HG03095 (cell line): Measurements from ENCODE around the gene OIT3.

Experiments used
- ATAC-seq: cut with Tn5 transposase; IDR thresholded peaks from one replicate; pipeline ENCODE4 v1.9.1; 2021; ENCODE audit warnings: moderate library complexity; ENCODE audit not compliant: unreplicated experiment

Gene OIT3

DNA sequence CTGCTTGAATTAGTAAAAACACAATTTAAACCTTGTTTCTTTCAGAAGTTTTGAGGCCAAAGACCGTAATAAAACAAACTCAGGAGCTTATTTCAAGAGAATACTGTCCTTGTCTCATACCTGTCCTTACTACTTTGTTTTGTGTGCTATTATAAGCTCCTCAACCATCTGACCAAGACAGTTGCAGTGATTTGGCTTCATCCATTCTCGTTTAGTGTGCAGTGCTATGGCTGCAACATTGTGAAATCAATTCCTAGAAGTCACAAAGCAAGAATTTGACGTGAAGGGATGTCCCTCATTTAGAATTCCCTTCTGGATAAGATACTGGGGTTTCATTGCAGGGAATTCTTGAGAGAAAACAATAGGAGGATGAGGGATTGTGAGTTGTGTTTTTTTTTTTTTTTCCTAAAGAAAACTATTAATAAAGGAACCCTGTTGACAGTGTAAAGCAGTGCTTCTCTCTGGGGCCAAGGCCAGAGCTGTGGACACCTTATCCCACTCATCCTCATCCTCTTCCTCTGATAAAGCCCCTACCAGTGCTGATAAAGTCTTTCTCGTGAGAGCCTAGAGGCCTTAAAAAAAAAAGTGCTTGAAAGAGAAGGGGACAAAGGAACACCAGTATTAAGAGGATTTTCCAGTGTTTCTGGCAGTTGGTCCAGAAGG, at the start of gene OIT3:
Gene OIT3 (plus strand): TSS at position 604 of the 663 bp plus-strand sequence. CDS start 60 bp downstream, outside the sequence.
- no peak for ATAC-seq

DNA sequence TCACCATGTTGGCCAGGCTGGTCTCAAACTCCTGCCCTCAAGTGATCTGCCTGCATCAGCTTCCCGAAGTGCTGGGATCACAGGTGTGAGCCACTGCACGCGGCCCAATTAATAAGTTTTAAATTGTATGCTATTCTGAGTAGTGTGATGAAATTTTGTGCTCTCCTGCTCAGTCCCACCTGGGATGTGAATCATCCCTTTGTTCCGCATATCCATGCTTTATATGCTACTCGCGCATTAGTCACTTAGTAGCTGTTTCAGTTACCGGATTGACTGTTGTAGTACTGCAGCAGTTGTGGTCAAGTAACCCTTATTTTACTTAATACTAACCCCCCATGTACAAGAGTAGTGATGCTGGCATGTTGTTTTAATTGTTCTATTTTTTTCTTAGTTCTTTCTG, 47.3 kb upstream of the OIT3 start:
- ATAC-seq: no peak

DNA sequence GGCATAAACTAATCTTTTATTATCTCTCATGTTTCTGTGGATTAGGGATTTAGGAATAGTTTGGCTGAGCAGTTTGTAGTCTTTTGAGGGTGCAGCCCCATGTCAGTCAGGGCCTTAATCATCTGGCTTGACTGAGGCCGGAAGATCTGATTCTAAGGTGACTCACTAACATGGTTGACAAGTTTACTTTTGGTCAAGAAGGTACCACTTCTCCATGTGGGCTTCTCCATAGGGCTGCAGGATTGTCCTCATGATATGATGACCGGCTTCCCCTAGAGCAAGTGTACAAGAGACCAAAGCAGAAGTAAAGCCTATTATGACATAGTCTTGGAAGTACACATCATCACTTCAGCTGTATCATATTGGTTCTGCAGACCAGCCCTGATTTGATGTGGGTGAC, 45.9 kb upstream of the OIT3 start:
- no peak for ATAC-seq

DNA sequence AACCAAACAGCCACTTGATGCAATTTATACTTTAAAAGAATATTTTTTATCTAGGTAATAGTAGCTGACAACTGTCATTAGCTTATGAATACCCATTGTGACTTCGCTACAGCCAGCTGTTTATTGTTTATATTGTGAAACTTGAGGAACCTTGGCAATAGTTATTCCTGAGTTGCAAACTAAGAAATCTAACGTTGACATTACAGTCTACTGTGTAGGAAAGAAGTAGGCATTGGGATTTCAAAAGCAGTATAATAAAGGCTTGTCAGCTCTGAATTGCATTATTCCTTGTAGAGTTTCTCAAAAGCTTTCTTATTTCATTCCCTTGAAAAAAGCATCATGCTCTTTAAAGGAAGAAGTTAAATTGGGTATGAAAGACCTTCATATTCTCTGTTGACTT, 42.7 kb upstream of the OIT3 start:
- ATAC-seq: no peak

DNA sequence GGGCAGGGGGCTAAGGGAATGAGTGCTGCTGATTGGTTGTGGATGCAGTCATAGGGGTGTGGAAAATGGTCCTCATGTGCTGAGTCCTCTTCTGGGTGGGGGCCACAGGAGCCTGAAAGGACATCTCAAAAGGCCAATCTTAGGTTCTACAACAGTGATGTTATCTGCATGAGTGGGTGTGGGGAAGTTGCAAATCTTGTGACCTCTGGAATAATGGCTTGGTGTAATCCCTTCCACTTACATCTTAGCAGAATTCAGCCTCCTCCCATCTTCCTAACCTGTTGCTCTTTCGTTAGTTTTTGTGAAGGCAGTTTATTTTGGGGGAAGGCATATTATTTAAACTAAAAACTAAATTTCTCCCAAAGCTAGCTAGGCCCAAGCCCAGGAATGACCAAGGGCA, 42.0 kb upstream of the OIT3 start:
- no peak for ATAC-seq

DNA sequence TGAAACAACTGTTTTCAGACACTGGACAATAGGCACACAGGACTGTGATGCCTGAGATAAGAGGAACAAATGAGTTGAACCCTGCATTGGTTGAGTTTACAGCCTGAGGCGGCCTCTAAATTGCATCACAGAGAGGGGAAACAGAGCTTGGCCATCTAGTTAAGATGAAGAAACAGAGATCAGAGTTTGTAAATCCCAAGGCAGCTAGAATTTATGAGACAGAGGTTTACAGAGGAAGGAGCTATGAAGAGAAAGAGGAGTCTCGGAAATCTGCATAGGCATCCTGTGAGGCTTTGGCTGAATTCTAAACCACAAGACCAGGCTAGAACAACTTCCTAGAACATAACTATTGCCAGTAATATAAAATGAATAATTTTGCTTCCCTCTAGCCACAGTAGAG, 41.0 kb upstream of the OIT3 start:
- ATAC-seq: no peak

GRCh38 chr10:72855129-72855528, 38.4 kb upstream of the OIT3 start:
- no peak for ATAC-seq

GRCh38 chr10:72855790-72856189, 37.7 kb upstream of the OIT3 start:
- ATAC-seq: no peak

GRCh38 chr10:72858067-72858466, 35.5 kb upstream of the OIT3 start:
- ATAC-seq: no peak

DNA sequence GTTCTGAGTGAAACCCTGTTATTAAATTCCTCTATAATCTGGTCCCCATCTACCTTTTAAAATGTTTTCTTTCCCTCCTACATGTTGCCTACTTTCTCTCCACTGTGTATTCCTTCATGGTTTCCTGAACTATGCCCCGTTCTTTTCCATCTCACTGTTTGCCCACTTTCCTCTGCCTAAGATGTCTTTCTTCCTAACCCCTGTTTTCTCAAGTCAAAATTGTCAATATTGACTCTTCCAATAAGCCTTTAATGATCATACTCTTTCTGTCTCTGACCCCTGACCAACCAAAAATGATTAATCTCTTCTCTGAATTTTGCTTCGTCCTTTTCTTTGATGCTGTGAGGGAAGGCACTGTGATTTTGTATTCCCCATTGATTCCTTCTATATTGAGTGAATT, 30.6 kb upstream of the OIT3 start:
- ATAC-seq: no peak

- ATAC-seq: no peak
Measured at GRCh38 chr10:72875250-72876055, 18.1 kb upstream of the OIT3 start.

GRCh38 chr10:72879245-72879644, 14.3 kb upstream of the OIT3 start:
- no peak for ATAC-seq

DNA sequence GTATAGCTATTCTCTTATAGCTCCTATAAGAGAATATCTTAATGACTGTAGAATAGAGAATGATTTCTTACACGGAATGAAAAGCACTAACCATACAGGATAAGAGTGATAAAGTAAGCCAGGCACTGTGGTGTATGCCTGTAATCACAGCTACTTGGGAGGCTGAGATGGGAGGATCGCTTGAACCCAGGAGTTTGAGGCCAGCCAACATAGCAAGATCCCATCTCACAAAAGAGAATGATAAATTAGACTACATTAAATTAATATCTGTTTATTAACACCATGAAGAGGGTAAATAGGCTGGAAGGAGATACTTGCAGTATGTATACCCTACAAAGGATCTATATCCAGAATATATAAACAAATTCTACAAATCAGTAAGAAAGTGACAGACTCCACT, 12.2 kb upstream of the OIT3 start:
- ATAC-seq: no peak

DNA sequence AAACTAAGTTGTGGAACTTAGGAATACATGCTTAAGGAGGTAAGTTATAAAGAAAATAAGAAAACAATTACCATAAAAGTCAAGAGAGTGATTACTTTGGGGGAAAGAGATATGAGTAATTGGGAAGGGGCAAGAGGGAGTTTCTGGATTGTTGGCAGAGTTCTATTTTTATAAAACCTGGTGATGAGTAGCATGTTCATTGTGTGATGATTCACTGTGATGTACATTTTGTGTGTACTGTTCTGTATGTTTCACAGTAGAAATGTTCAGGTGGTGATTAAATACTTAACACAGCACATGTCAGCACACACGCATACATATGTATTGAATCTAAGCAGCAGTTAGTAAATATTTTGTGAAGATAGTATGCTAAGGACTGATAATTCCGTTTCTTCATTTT, 9.7 kb upstream of the OIT3 start:
- ATAC-seq: no peak

DNA sequence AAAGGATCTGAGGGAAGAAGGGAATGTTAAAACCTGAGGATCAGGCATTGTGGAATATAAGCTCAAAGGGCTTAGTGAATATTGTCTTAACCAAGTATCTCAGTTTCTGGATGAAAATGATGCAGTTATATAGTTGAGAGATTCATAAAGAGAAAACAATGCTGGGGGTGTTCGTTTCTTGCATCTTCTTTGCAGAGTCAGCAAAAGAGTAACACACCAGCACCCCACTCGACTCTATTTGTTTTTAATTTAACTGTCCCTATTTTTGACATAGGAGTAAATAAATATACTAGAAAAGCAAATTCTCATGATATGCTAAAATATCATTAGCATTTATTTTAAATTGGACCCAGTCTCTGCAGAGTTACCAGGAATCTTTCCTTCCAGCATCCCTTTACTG, 7.6 kb upstream of the OIT3 start:
- no peak for ATAC-seq

GRCh38 chr10:72886621-72887020, 6.9 kb upstream of the OIT3 start:
- ATAC-seq: no peak

GRCh38 chr10:72887043-72887442, 6.5 kb upstream of the OIT3 start:
- no peak for ATAC-seq

- ATAC-seq: no peak
Measured at GRCh38 chr10:72888151-72888638, 5.3 kb upstream of the OIT3 start.

GRCh38 chr10:72889391-72889831, 4.1 kb upstream of the OIT3 start:
- ATAC-seq: no peak

GRCh38 chr10:72890086-72890485, 3.5 kb upstream of the OIT3 start:
- ATAC-seq: no peak

DNA sequence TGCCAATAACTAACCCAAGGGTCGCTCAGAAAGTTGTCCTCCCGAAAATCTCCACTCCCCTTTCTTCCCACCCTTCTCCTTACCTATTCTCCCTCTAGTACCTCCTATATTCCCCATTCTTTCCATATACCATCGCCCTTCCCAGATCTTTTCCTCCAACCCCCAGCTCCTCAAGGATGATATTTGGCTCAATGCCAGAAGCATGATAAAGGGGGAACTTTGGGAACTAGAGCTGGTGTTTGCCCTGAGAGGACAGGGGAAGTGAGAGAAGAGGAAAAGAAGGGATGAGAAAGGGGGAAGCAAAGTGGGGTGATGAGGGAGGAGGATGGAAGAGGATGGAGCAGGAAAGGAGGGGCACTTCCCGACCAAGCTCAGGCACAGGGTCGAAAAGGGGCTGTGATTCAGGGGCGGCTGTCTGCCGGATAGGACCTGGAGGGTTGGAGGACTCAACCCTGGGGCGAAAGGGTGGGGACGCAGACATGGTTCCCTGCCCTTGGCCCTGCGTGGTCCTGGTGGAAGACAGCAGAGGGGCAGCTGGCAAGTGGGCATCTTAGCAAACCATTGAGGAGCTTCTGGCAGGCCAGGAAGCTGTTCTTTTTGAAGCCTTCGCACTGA, 1.8 kb downstream of the OIT3 start:
- ATAC-seq: no peak

DNA sequence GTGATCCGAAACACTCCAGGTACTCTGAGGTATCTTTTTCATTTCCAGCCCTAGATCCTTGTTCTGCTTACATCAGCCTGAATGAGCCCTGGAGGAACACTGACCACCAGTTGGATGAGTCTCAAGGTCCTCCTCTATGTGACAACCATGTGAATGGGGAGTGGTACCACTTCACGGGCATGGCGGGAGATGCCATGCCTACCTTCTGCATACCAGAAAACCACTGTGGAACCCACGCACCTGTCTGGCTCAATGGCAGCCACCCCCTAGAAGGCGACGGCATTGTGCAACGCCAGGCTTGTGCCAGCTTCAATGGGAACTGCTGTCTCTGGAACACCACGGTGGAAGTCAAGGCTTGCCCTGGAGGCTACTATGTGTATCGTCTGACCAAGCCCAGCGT, 5.1 kb downstream of the OIT3 start:
- ATAC-seq: no peak
